ENCODE data around the gene GTSF1L. TPM values are rescaled to one million over a fixed set of nuclear protein-coding genes. Genes with fewer than 3 reads are reported as not detected.

Gene GTSF1L
- total RNA-seq, 1 experiment from 2014 or later: not detected

- Histone ChIP-seq H3T11ph (ENCODE audit: low read length) (no peak overlapping the region), H3K27ac (ENCODE audit: insufficient read length, low read depth, low read length) (no peak overlapping the region), H3K14ac (ENCODE audit: insufficient read depth, low read length) (no peak overlapping the region), H3K56ac (ENCODE audit: insufficient read length, low read depth, low read length) (no peak overlapping the region), H3K23me2 (ENCODE audit: insufficient read length, low read depth, low read length, poor library complexity, severe bottlenecking) (no peaks in the 10 kb centered on the region), H3K23ac (ENCODE audit: insufficient read length, low read depth, low read length) (no peak overlapping the region), H3K79me2 (ENCODE audit: insufficient read depth, low read length) (no peaks in the 10 kb centered on the region), H3K4ac (ENCODE audit: low read depth, low read length) (no peak overlapping the region), H3K4me2 (ENCODE audit: insufficient read depth, insufficient read length, low read length) (no peak overlapping the region), H3K79me1 (ENCODE audit: insufficient read depth, low read depth, low read length, poor library complexity, severe bottlenecking) (no peaks in the 10 kb centered on the region), H4K8ac (replicated peaks; ENCODE audit: insufficient read length, low read depth, low read length) (no peak overlapping the region), H2BK5ac (ENCODE audit: insufficient read length, low read length) (no peak overlapping the region), H2BK12ac (ENCODE audit: insufficient read length, low read depth, low read length) (no peak overlapping the region), H4K5ac (ENCODE audit: insufficient read length, low read depth, low read length) (no peak overlapping the region), H2BK15ac (ENCODE audit: low read depth, low read length) (no peak overlapping the region), H4K91ac (ENCODE audit: insufficient read length, low read depth, low read length) (no peak overlapping the region), H3K18ac (ENCODE audit: insufficient read length, low read depth, low read length) (no peak overlapping the region), H3K4me1 (ENCODE audit: insufficient read depth, low read length) (no peaks in the 10 kb centered on the region), H3K9ac (ENCODE audit: extremely low read depth, insufficient read length, low read length) (no peak overlapping the region), H4K20me1 (ENCODE audit: control insufficient read depth, insufficient read depth, insufficient read length) (no peaks in the 10 kb centered on the region), H3K27me3 (ENCODE audit: insufficient read depth, low read length) (no peaks in the 10 kb centered on the region), H2AFZ (ENCODE audit: low read length) (no peak overlapping the region), H2BK20ac (ENCODE audit: low read depth, low read length, poor library complexity, severe bottlenecking) (no peak overlapping the region), H3K9me3 (ENCODE audit: control insufficient read depth, low read depth, low read length) (no peaks in the 10 kb centered on the region), H2BK120ac (ENCODE audit: low read depth, low read length, poor library complexity, severe bottlenecking) (no peak overlapping the region), H2AK5ac (ENCODE audit: insufficient read length, low read length) (no peak overlapping the region)
- H3K9me3 Mint-ChIP-seq: no peaks in the 10 kb centered on the region
- peaks cover 3 to 18% of the 10 kb centered on the region in 2 experiments for H3K4me1 Mint-ChIP-seq
- no CpG with 5 or more reads among the region's 3 CpGs for WGBS (ENCODE audit: extremely low coverage, insufficient read length, low lambda C conversion rate)
- H3K27ac Mint-ChIP-seq: no peak overlapping the region
- no peak for DNase-seq
- no peaks in the 10 kb centered on the region for H3K36me3 Mint-ChIP-seq (ENCODE audit: insufficient read depth in 1 of 3, low read depth in 3 of 3)
- peaks cover 7% of the 10 kb centered on the region for H3K27me3 Mint-ChIP-seq (ENCODE audit: low read depth)
- TF ChIP-seq CTCF (conservative IDR thresholded peaks at IDR 0.05): no peak
- no peak overlapping the region for H3K4me3 Mint-ChIP-seq
Observed at GRCh38 chr20:43740642-43741041, 13.8 kb upstream of the GTSF1L start.
